Adrenal gland (tissue), 5 donors: ENCODE data around the gene CRIP1.

Source experiments
- CTCF ChIP-seq, 6 experiments: fragments of 450-650 bp in 4 of 6; fragments of 200-600 bp in 2 of 6; sonication (generic) in 1 of 6; IDR thresholded peaks; 1 replicate in 5 of 6; 2 replicates in 1 of 6; pipeline versions ENCODE4 v1.5.1 to v1.8.0; 2016 to 2021; ENCODE audit warnings: antibody characterized with exemption in 6 of 6, mild to moderate bottlenecking in 2 of 6, moderate library complexity in 1 of 6
- POLR2A ChIP-seq, 2 donors: fragments of 450-650 bp; IDR thresholded peaks; one replicate each; pipeline ENCODE4 v1.6.1; 2017; ENCODE audit warnings: antibody characterized with exemption in 2 of 2, mild to moderate bottlenecking in 2 of 2, moderate library complexity in 1 of 2
- donor health status: DM: no; HTN: no; CAD: no.

- TF ChIP-seq CTCF (IDR thresholded peaks at IDR 0.05) (no peak), POLR2A (IDR thresholded peaks at IDR 0.05) (no peak)
Observed at GRCh38 chr14:105470350-105471296, 16.1 kb upstream of the CRIP1 start.
